ENCODE data around the gene DISP2. TPM values are rescaled to one million over a fixed set of nuclear protein-coding genes. Genes with fewer than 3 reads are reported as not detected.

The DISP2 gene
- total and polyA plus RNA-seq, 9 of the 15 experiments (the other 6 are each of a cell fraction or from before 2014, with no cell fraction given): 0.06 to 0.89 (median 0.15) TPM; not detected in 1

- peak; percentile 38; the same call in 1 of the 2 replicates for TF ChIP-seq ZNF316 (IDR thresholded peaks at IDR 0.05)
- TF ChIP-seq ATF1 (CRISPR knock-in tag; IDR thresholded peaks at IDR 0.05): no peak
- TF ChIP-seq ATF1 (tag; IDR thresholded peaks at IDR 0.05): peak; percentile 26; the same call in 1 of the 2 replicates
- no peak for TF ChIP-seq ZNF217 (CRISPR knock-in tag; IDR thresholded peaks at IDR 0.05)
- BruUV-seq (replicated peaks): no TSS peak
- intact Hi-C loops (cut with micrococcal nuclease) (no loop called here), in situ Hi-C loops (cut with MboI) (no loop called here)
- Histone ChIP-seq H4K20me1 (replicated peaks; ENCODE audit: control insufficient read depth, insufficient read depth, low read length) (no peaks in the 10 kb centered on the region; the same call in 1 of the 2 replicates), H3K4me1 (replicated peaks in 1 of 2; ENCODE audit: control insufficient read depth in 2 of 2, insufficient read depth in 2 of 2, low read length in 2 of 2) (peaks cover 9 to 14% of the 10 kb centered on the region in 2 experiments; a peak in 3 of 5 replicates), H3K27me3 (ENCODE audit: control insufficient read depth in 2 of 2, insufficient read depth in 2 of 2, low read length in 2 of 2) (no peaks in the 10 kb centered on the region), H3K9me3 (replicated peaks; ENCODE audit: control insufficient read depth, insufficient read depth, low read depth, low read length) (no peaks in the 10 kb centered on the region; the same call in 1 of the 2 replicates), H3K9me1 (ENCODE audit: control insufficient read depth, insufficient read depth, low read length) (no peaks in the 10 kb centered on the region), H3K79me2 (ENCODE audit: control insufficient read depth, insufficient read depth, low read length) (no peaks in the 10 kb centered on the region), H3K27ac (ENCODE audit: extremely low read depth, low read depth, low read length) (no peak overlapping the region), H3K9ac (ENCODE audit: insufficient read depth in 1 of 2, low read depth in 2 of 2, low read length in 2 of 2) (no peak overlapping the region), H2AFZ (ENCODE audit: low read depth, low read length) (no peak overlapping the region), H3K4me2 (ENCODE audit: insufficient read depth, low read length) (no peak overlapping the region), H3K4me3 (no peak overlapping the region), H3K36me3 (ENCODE audit: control insufficient read depth, insufficient read depth, low read length) (no peaks in the 10 kb centered on the region)
- CTCF ChIA-PET (ENCODE audit: low intra/inter-chr PET ratio): no interaction called here
- ATAC-seq: no peak
- POLR2A ChIA-PET: no interaction called here
- 19% methylated on average over 7 of the region's 7 CpGs for WGBS (ENCODE audit: insufficient coverage, low coverage, missing lambda C conversion rate)
- no peak for DNase-seq (ENCODE audit: extremely low read depth in 1 of 4, low spot score in 3 of 4)
- peak; percentile 23 for FAIRE-seq
Observed at GRCh38 chr15:40352281-40352901, 5.6 kb upstream of the DISP2 start.

- intact Hi-C loops (cut with micrococcal nuclease) (no loop called here), in situ Hi-C loops (cut with MboI) (no loop called here)
- Histone ChIP-seq H3K9ac (ENCODE audit: insufficient read depth in 1 of 2, low read depth in 2 of 2, low read length in 2 of 2) (no peak overlapping the region), H2AFZ (ENCODE audit: low read depth, low read length) (0 out of 2 replicates have a peak overlapping the region, but pooled peaks have one; percentile 59), H3K4me2 (ENCODE audit: insufficient read depth, low read length) (no peak overlapping the region; the same call in 1 of the 2 replicates), H3K79me2 (ENCODE audit: control insufficient read depth, insufficient read depth, low read length) (no peaks in the 10 kb centered on the region), H3K9me3 (replicated peaks; ENCODE audit: control insufficient read depth, insufficient read depth, low read depth, low read length) (no peaks in the 10 kb centered on the region; the same call in 1 of the 2 replicates), H3K4me3 (no peak overlapping the region), H4K20me1 (replicated peaks; ENCODE audit: control insufficient read depth, insufficient read depth, low read length) (no peaks in the 10 kb centered on the region; the same call in 1 of the 2 replicates), H3K4me1 (replicated peaks in 1 of 2; ENCODE audit: control insufficient read depth in 2 of 2, insufficient read depth in 2 of 2, low read length in 2 of 2) (peaks cover 9 to 22% of the 10 kb centered on the region in 2 experiments; a peak in 4 of 5 replicates), H3K27ac (ENCODE audit: extremely low read depth, low read depth, low read length) (no peak overlapping the region), H3K36me3 (ENCODE audit: control insufficient read depth, insufficient read depth, low read length) (no peaks in the 10 kb centered on the region), H3K9me1 (ENCODE audit: control insufficient read depth, insufficient read depth, low read length) (no peaks in the 10 kb centered on the region), H3K27me3 (ENCODE audit: control insufficient read depth in 2 of 2, insufficient read depth in 2 of 2, low read length in 2 of 2) (no peaks in the 10 kb centered on the region)
- WGBS (ENCODE audit: insufficient coverage, low coverage, missing lambda C conversion rate): 20% methylated on average over 5 of the region's 5 CpGs
- TF ChIP-seq MXI1 (IDR thresholded peaks at IDR 0.05; ENCODE audit: low read depth, low read length): no peak
- TF ChIP-seq, protein P1, sequence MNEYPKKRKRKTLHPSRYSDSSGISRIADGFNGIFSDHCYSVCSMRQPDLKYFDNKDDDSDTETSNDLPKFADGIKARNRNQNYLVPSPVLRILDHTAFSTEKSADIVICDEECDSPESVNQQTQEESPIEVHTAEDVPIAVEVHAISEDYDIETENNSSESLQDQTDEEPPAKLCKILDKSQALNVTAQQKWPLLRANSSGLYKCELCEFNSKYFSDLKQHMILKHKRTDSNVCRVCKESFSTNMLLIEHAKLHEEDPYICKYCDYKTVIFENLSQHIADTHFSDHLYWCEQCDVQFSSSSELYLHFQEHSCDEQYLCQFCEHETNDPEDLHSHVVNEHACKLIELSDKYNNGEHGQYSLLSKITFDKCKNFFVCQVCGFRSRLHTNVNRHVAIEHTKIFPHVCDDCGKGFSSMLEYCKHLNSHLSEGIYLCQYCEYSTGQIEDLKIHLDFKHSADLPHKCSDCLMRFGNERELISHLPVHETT (CRISPR knock-in tag; conservative IDR thresholded peaks at IDR 0.05 in 1 of 2, IDR thresholded peaks at IDR 0.05 in 1 of 2): no peak
- no peak for TF ChIP-seq ZNF384 (IDR thresholded peaks at IDR 0.05; ENCODE audit: low read depth, low read length)
- no peak for TF ChIP-seq ELF4 (CRISPR knock-in tag; IDR thresholded peaks at IDR 0.05)
- TF ChIP-seq KDM4B (IDR thresholded peaks at IDR 0.05; ENCODE audit: borderline replicate concordance in 2 of 2, low read depth in 1 of 2): no peak
- TF ChIP-seq NCOA4 (IDR thresholded peaks at IDR 0.05; ENCODE audit: partially characterized antibody): no peak
- TF ChIP-seq, protein P2, sequence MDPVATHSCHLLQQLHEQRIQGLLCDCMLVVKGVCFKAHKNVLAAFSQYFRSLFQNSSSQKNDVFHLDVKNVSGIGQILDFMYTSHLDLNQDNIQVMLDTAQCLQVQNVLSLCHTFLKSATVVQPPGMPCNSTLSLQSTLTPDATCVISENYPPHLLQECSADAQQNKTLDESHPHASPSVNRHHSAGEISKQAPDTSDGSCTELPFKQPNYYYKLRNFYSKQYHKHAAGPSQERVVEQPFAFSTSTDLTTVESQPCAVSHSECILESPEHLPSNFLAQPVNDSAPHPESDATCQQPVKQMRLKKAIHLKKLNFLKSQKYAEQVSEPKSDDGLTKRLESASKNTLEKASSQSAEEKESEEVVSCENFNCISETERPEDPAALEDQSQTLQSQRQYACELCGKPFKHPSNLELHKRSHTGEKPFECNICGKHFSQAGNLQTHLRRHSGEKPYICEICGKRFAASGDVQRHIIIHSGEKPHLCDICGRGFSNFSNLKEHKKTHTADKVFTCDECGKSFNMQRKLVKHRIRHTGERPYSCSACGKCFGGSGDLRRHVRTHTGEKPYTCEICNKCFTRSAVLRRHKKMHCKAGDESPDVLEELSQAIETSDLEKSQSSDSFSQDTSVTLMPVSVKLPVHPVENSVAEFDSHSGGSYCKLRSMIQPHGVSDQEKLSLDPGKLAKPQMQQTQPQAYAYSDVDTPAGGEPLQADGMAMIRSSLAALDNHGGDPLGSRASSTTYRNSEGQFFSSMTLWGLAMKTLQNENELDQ (CRISPR knock-in tag; IDR thresholded peaks at IDR 0.05; ENCODE audit: borderline replicate concordance): no peak
- TF ChIP-seq ZC3H8 (IDR thresholded peaks at IDR 0.05): no peak
- no peak for TF ChIP-seq TCF3 (CRISPR knock-in tag; IDR thresholded peaks at IDR 0.05)
- no TSS peak for BruUV-seq (replicated peaks)
- CTCF ChIA-PET (ENCODE audit: low intra/inter-chr PET ratio): no interaction called here
- FAIRE-seq: no peak
- no peak for DNase-seq (ENCODE audit: extremely low read depth in 1 of 4, low spot score in 3 of 4)
- POLR2A ChIA-PET: interaction anchor here (0.6 to 1.0 kb wide), 4 partner anchors 29 to 1503 kb away, joined by 3 to 4 read pairs (median 3); partner anchors contain the start of gene KNSTRN
- ATAC-seq: no peak
Observed at GRCh38 chr15:40353697-40354096, 4.3 kb upstream of the DISP2 start.

Data from K562 (cell line).